Heart right ventricle (tissue), 16 donors: ENCODE results near the gene UMODL1. TPM values are rescaled to one million over a fixed set of nuclear protein-coding genes. Genes with fewer than 3 reads are reported as not detected.

Source experiments
- ATAC-seq, 8 donors: fragments of 200-7000 bp; cut with Tn5 transposase; one replicate each; pipeline ENCODE4 v1.9.1; 2020; ENCODE audit warnings: mild to moderate bottlenecking in 8 of 8, moderate library complexity in 8 of 8, moderate number of reproducible peaks in 1 of 8
- DNase-seq, 2 donors: peaks; one replicate each; pipeline ENCODE4 v3.0.0-alpha.2; 2020
- H3K27ac ChIP-seq, 10 donors: fragments of 200-600 bp; sonication (generic) in 2 of 10; one replicate each; pipeline versions ENCODE4 v1.5.0 to v1.8.0; 2020 to 2022; ENCODE audit warnings: mild to moderate bottlenecking in 3 of 10
- H3K27me3 ChIP-seq, 7 donors: fragments of 200-600 bp; one replicate each; pipeline ENCODE4 v1.8.0; 2021 to 2022; ENCODE audit warnings: mild to moderate bottlenecking in 2 of 7
- H3K36me3 ChIP-seq, 9 donors: fragments of 200-600 bp; sonication (generic) in 1 of 9; one replicate each; pipeline versions ENCODE4 v1.5.0 to v1.8.0; 2020 to 2022; ENCODE audit warnings: mild to moderate bottlenecking in 2 of 9
- H3K4me1 ChIP-seq, 9 donors: fragments of 200-600 bp; sonication (generic) in 1 of 9; one replicate each; pipeline versions ENCODE4 v1.5.0 to v1.8.0; 2020 to 2022; ENCODE audit warnings: mild to moderate bottlenecking in 4 of 9
- H3K4me3 ChIP-seq, 10 donors: fragments of 200-600 bp; sonication (generic) in 2 of 10; one replicate each; pipeline versions ENCODE4 v1.5.0 to v1.8.0; 2020 to 2022; ENCODE audit warnings: mild to moderate bottlenecking in 7 of 10, moderate library complexity in 2 of 10
- H3K9me3 ChIP-seq, 11 donors: fragments of 200-600 bp in 10 of 11; sonication (generic) in 2 of 11; one replicate each; pipeline versions ENCODE4 v1.5.0 to v1.8.0; 2013 to 2022; ENCODE audit warnings: mild to moderate bottlenecking in 2 of 11, control low read depth in 1 of 11, moderate library complexity in 1 of 11
- WGBS, 2 donors: extraction: QIAGEN DNeasy Blood & Tissue Kit; methylation state at CpG; one replicate each; pipeline ENCODE4 v1.1.7; 2013; ENCODE audit warnings: inconsistent platforms in 1 of 2; 5-methylcytosine and 5-hydroxymethylcytosine counted together
- intact Hi-C, 10 donors: fragments of 100-400 bp; cut with DNase I; formaldehyde crosslinking; loops; one replicate each; pipeline versions ENCODE4 v1.11.1 to v1.14.2; 2022
- polyA plus RNA-seq, 2 donors: library from polyadenylated mRNA; stranded (reverse); fragments of 200-250 nt; gene quantifications; one replicate each; pipeline ENCODE4 v1.2.3, GENCODE V29; 2013
- total RNA-seq, 10 donors: library from RNA; stranded (reverse); fragmentation: NEBNext Ultra II Directional in 3 of 10; extraction: Animal tissue kit (Norgen Biotek cat#: 25700) in 3 of 10; gene quantifications; one replicate each; pipeline versions ENCODE4 v1.2.1 to v1.2.4, GENCODE V29; 2021 to 2023
- TF ChIP-seq, protein P1 (sequence below), 9 donors: fragments of 200-600 bp; sonication (generic) in 2 of 9; IDR thresholded peaks; one replicate each; pipeline versions ENCODE4 v1.5.0 to v1.8.0; 2021 to 2022; ENCODE audit warnings: antibody characterized with exemption in 9 of 9, mild to moderate bottlenecking in 5 of 9, moderate library complexity in 1 of 9
- donor health status: Arrhythmogenic right ventricular cardiomyopathy.
- donor health status: ischemic (EF 13 %, LVEDD 7.1; RV severe dilation, severe dysfunction).
- donor health status: healthy with polysubstance abuse.
- donor health status: DM: no; HTN: yes; CAD: no.
- donor health status: DM: no; HTN: no; CAD: no.
- donor health status: ischemic (EF 25% LVEDD 6.9; RV normal size, moderate dysfunction).
- donor health status: ischemic (EF 25% LVEDD 5.7; RV mildly dilated, moderate dysfunction).
- donor health status: healthy.
- donor health status: DM: yes; HTN: yes; CAD: no.
- donor health status: Ischemic cardiomyopathy.
- donor health status: ischemic (EF 35%, LVEDD 5.7; RV mildly dilated, moderate dysfunction).
- donor health status: nonischemic (EF 11% LVEDD 7.7; RV severe dilation, severe dysfunction).
- donor health status: DM: yes; HTN: yes; CAD: no.
- donor health status: PGD.
- donor health status: ischemic (EF 29% LVEDD 5.4; RV normal size, mild dysfunction).
- donor health status: nonischemic (EF 23%, LVEDD 6.1; RV moderate dilation, normal function).

UMODL1 gene
- total and polyA plus RNA-seq, 12 donors = 0.13 to 0.31 (median 0.25) TPM; not detected in 9

DNA sequence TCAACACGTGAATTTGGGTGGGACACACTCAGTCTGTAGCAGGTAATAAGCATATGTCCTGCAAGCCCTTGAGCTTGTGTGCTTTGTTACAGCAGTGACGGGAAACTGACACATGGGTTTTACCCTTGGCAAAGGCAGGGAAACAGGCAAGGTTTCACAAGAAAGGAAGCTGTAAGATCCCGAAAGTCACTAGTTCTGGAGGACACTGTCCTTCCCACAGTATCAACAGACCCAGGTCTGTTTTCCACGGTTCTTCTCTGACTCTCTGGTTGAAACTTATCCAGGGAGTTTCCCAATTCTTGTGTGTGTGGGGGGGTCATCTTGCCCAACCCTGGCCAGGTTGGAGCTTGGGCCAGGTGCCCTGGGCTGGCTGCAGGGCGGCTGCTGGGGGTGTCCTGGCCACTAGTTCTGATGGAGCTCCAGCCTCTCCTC lies 31.6 kb upstream of the UMODL1 start:
- Histone ChIP-seq H3K9me3 (no peaks in the 10 kb centered on the region), H3K27ac (peak overlapping the region in 5 of 10 donors; percentile 25 to 55 (median 44)), H3K4me3 (no peak overlapping the region), H3K36me3 (no peaks in the 10 kb centered on the region), H3K4me1 (peaks cover 3 to 19% (median 9%) of the 10 kb centered on the region in 9 donors), H3K27me3 (no peaks in the 10 kb centered on the region)
- peak in 6 of 8 donors; percentile 34 to 63 (median 42) for ATAC-seq
- TF ChIP-seq, protein P1, sequence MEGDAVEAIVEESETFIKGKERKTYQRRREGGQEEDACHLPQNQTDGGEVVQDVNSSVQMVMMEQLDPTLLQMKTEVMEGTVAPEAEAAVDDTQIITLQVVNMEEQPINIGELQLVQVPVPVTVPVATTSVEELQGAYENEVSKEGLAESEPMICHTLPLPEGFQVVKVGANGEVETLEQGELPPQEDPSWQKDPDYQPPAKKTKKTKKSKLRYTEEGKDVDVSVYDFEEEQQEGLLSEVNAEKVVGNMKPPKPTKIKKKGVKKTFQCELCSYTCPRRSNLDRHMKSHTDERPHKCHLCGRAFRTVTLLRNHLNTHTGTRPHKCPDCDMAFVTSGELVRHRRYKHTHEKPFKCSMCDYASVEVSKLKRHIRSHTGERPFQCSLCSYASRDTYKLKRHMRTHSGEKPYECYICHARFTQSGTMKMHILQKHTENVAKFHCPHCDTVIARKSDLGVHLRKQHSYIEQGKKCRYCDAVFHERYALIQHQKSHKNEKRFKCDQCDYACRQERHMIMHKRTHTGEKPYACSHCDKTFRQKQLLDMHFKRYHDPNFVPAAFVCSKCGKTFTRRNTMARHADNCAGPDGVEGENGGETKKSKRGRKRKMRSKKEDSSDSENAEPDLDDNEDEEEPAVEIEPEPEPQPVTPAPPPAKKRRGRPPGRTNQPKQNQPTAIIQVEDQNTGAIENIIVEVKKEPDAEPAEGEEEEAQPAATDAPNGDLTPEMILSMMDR (IDR thresholded peaks at IDR 0.05) = no peak
- 47 to 59% methylated on average over 5 of the region's 5 CpGs for WGBS, 2 donors
- intact Hi-C loops = no loop called here
- DNase-seq = no peak

DNA sequence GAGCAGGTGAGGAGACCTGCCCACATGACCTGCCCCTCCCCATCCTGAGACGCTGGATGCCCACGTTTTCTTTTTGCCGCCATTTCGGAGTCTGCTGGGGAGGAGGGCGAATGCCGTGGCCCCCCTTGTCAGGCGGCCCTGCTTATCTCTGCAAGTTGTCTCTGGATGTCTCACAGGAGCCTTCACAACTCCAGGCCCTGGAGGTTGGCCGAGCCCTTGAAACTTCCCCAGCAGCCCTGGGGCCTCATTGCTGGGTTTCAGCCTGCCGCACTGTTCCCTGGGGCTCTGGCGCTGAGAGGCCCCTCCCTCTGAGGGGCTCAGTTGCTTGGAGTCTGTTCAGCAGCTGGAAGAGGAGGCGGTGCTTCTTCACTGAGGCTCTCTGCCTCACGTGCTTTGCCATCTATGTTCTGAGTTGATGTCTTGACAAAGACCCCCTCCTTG lies 31.2 kb upstream of the UMODL1 start:
- Histone ChIP-seq H3K4me3 (no peak overlapping the region), H3K27ac (peak overlapping the region in 5 of 10 donors; percentile 25 to 55 (median 44)), H3K4me1 (peaks cover 3 to 19% (median 9%) of the 10 kb centered on the region in 9 donors), H3K36me3 (no peaks in the 10 kb centered on the region), H3K27me3 (no peaks in the 10 kb centered on the region), H3K9me3 (no peaks in the 10 kb centered on the region)
- ATAC-seq = peak; percentile 35 to 77 (median 61)
- TF ChIP-seq, protein P1 (IDR thresholded peaks at IDR 0.05) = no peak
- 38 to 41% methylated on average over 12 of the region's 12 CpGs for WGBS, 2 donors
- intact Hi-C loops = loop anchor here in 1 of 10 donors (10.0 kb wide), 1 partner anchor 55 kb away; no protein-coding TSS in a partner anchor
- peak in 1 of 2 donors; percentile 39 for DNase-seq

DNA sequence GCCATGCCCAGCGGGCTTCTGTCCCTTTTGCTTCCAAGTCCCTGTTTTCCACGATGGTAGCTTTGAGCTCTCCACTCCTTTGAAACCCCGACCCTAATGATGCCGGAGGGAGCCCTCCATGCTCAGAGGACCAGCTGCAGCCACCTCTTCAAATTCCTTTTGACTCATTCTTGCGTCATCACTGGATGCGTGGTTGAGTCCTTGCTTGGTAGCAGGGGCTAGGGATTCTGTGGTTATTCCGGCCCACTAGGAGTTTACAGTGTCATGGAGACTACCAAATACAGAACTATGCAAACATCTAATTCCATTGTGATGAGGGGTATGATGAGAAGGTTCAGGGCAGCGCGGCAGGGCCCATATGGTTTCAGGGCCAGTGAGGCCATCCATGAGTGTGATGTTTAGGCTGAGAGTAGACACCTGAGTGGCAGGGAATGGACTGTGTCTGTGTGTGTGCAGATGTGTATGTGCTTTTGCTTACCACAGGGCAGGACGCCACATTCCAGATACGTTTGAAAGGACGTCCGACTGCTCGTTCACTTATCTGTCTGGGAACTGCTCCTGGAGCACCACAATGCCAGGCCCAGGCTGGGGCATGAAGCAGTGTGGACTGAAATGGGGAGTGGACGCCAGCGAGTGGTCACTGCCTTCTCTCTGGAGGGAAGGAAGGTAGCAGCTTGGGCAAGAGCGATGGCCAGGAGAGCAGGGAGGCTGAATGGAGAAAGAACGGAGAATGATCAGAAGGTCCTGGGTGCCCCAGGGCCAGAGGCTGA lies 30.5 kb upstream of the UMODL1 start:
- H3K9me3 ChIP-seq = no peaks in the 10 kb centered on the region
- DNase-seq (peak in 1 of 2 donors; percentile 40), ATAC-seq (peak in 6 of 8 donors; percentile 32 to 81 (median 76))
- H3K4me3 ChIP-seq = no peak overlapping the region
- intact Hi-C loops = loop anchor here in 1 of 10 donors (10.0 kb wide), 1 partner anchor 54 kb away; no protein-coding TSS in a partner anchor
- 78% methylated on average over 18 of the region's 18 CpGs for WGBS, 2 donors
- peaks cover 3 to 19% (median 9%) of the 10 kb centered on the region in 9 donors for H3K4me1 ChIP-seq
- TF ChIP-seq, protein P1 (IDR thresholded peaks at IDR 0.05) = no peak
- no peaks in the 10 kb centered on the region for H3K27me3 ChIP-seq
- H3K36me3 ChIP-seq = no peaks in the 10 kb centered on the region
- H3K27ac ChIP-seq = peak overlapping the region in 5 of 10 donors; percentile 25 to 55 (median 44)

DNA sequence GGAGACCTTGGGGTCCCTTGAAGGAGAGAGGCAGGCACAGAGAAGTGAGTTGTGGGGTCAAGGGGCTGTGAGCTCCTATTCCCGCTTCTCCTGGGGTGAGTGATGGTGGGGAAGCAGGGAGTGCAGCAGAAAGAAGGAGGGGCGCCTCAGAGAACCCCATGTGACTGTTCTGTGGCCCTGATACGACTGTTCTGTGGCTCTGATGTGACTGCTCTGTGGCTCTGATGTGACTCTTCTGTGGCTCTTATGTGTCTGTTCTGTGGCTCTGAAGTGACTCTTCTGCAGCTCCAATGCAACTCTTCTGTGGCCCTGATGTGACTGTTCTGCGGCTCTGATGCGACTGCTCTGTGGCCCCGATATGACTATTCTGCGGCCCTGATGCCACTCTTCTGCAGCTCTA lies 29.9 kb upstream of the UMODL1 start:
- no peak for ATAC-seq
- no peak for DNase-seq

More for the DNA sequence above, 29.9 kb upstream of the UMODL1 start:
- Histone ChIP-seq H3K27ac (peak overlapping the region in 3 of 10 donors; percentile 15 to 50 (median 47)), H3K9me3 (no peaks in the 10 kb centered on the region), H3K36me3 (no peaks in the 10 kb centered on the region), H3K4me3 (no peak overlapping the region), H3K4me1 (peaks cover 3 to 19% (median 9%) of the 10 kb centered on the region in 9 donors), H3K27me3 (no peaks in the 10 kb centered on the region)
- 89 to 98% methylated on average over 7 of the region's 7 CpGs for WGBS, 2 donors
- intact Hi-C loops = loop anchor here in 1 of 10 donors (10.0 kb wide), 1 partner anchor 54 kb away; no protein-coding TSS in a partner anchor
- TF ChIP-seq, protein P1 (IDR thresholded peaks at IDR 0.05) = no peak
